SU-DHL-6 (cell line): ENCODE results near the gene SH3PXD2A.

Experiments used
- H2AFZ ChIP-seq: fragments of 200-600 bp; sonication (generic); 2 replicates; pipeline ENCODE4 v1.6.1; 2014; ENCODE audit warnings: low read depth, mild to moderate bottlenecking, moderate library complexity, mixed read lengths, antibody characterized with exemption, low read length; ENCODE audit not compliant: severe bottlenecking
- H3F3A ChIP-seq: fragments of 200-600 bp; shearing (Covaris generic); 2 replicates; pipeline ENCODE4 v1.6.0; 2016; ENCODE audit warnings: antibody characterized with exemption, mild to moderate bottlenecking; ENCODE audit not compliant: insufficient read depth
- H3K27ac ChIP-seq: fragments of 200-600 bp; sonication (generic); 2 replicates; pipeline ENCODE4 v1.5.1; 2016; ENCODE audit warnings: low read depth, mild to moderate bottlenecking, low read length, moderate library complexity, mixed read lengths
- H3K27me3 ChIP-seq: fragments of 200-600 bp; sonication (generic), shearing (Covaris generic); 2 replicates; pipeline ENCODE4 v1.6.0; 2014; ENCODE audit warnings: mild to moderate bottlenecking, low read length
- H3K36me3 ChIP-seq: fragments of 200-600 bp; sonication (generic); 2 replicates; pipeline ENCODE4 v1.6.1; 2014; ENCODE audit warnings: mild to moderate bottlenecking, low read length, mixed read lengths
- H3K4me2 ChIP-seq: fragments of 300-600, 200-600 bp; shearing (Covaris generic), sonication (generic); 2 replicates; pipeline ENCODE4 v1.6.0; 2014; ENCODE audit warnings: low read length, low read depth, mild to moderate bottlenecking; ENCODE audit not compliant: poor library complexity, severe bottlenecking
- H3K4me3 ChIP-seq: fragments of 200-600 bp; sonication (generic); 2 replicates; pipeline ENCODE4 v1.5.1; 2014; ENCODE audit warnings: antibody characterized with exemption, low read length, mild to moderate bottlenecking, mixed read lengths; ENCODE audit not compliant: insufficient read depth, poor library complexity, severe bottlenecking
- H3K79me2 ChIP-seq: fragments of 200-600 bp; sonication (generic); 2 replicates; pipeline ENCODE4 v1.6.1; 2014; ENCODE audit warnings: mild to moderate bottlenecking, low read length, moderate library complexity; ENCODE audit not compliant: insufficient read depth
- H3K9ac ChIP-seq: fragments of 200-600 bp; sonication (generic); 2 replicates; pipeline ENCODE4 v1.7.0; 2014; ENCODE audit warnings: mild to moderate bottlenecking, low read length
- H3K9me2 ChIP-seq: fragments of 200-600 bp; sonication (generic); replicated peaks from 2 replicates; pipeline ENCODE4 v1.6.1; 2014; ENCODE audit warnings: low read length; ENCODE audit not compliant: insufficient read depth
- H3K9me3 ChIP-seq: fragments of 200-600 bp; sonication (generic); 2 replicates; pipeline ENCODE4 v1.6.1; 2014; ENCODE audit warnings: low read length, mixed read lengths; ENCODE audit not compliant: insufficient read depth
- H4K20me1 ChIP-seq: fragments of 200-600 bp; sonication (generic); 2 replicates; pipeline ENCODE4 v1.6.1; 2014; ENCODE audit warnings: low read depth, mild to moderate bottlenecking, antibody characterized with exemption, low read length, moderate library complexity, mixed read lengths
- EZH2phosphoT487 ChIP-seq: fragments of 200-600 bp; sonication (generic), shearing (Covaris generic); conservative IDR thresholded peaks from 2 replicates; pipeline ENCODE4 v1.6.1; 2018; ENCODE audit warnings: mild to moderate bottlenecking, antibody characterized with exemption, low read length, moderate library complexity, mixed read lengths
- TF ChIP-seq, protein P1 (sequence below): fragments of 200-600 bp; sonication (generic); IDR thresholded peaks from one replicate; pipeline ENCODE4 v1.5.1; 2017; ENCODE audit warnings: antibody characterized with exemption, mild to moderate bottlenecking, low read length, moderate library complexity; ENCODE audit not compliant: insufficient read depth, poor library complexity, severe bottlenecking

The SH3PXD2A gene

DNA sequence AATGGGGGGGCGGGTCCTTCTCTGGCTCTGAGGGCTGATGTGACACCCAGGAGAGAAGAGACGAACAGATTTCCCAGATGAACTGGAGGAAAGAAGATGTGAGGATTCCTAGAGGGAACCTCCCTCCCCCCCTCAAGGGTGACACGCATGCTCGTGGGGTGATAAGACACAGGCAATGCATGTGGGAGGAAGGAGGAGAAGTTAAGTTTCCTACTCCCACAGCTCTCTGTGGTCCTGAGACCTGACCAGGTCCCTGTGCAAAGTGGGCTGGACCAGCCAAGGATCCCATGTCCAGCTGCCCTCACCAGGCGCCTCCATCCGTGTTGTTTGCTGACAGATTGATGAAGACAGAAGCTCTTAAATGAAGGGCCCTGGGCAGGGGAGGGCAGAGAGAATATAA, 112.6 kb downstream of the SH3PXD2A start:
- no peak overlapping the region for H3K9ac ChIP-seq
- no peak overlapping the region for H2AFZ ChIP-seq
- no peaks in the 10 kb centered on the region for H3K79me2 ChIP-seq
- no peak overlapping the region for H3K4me3 ChIP-seq
- TF ChIP-seq, protein P1, sequence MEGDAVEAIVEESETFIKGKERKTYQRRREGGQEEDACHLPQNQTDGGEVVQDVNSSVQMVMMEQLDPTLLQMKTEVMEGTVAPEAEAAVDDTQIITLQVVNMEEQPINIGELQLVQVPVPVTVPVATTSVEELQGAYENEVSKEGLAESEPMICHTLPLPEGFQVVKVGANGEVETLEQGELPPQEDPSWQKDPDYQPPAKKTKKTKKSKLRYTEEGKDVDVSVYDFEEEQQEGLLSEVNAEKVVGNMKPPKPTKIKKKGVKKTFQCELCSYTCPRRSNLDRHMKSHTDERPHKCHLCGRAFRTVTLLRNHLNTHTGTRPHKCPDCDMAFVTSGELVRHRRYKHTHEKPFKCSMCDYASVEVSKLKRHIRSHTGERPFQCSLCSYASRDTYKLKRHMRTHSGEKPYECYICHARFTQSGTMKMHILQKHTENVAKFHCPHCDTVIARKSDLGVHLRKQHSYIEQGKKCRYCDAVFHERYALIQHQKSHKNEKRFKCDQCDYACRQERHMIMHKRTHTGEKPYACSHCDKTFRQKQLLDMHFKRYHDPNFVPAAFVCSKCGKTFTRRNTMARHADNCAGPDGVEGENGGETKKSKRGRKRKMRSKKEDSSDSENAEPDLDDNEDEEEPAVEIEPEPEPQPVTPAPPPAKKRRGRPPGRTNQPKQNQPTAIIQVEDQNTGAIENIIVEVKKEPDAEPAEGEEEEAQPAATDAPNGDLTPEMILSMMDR = no peak
- TF ChIP-seq EZH2phosphoT487 = no peak
- H3F3A ChIP-seq = no peaks in the 10 kb centered on the region
- no peaks in the 10 kb centered on the region for H3K36me3 ChIP-seq
- H3K4me2 ChIP-seq = no peak overlapping the region
- no peaks in the 10 kb centered on the region for H3K27me3 ChIP-seq
- H4K20me1 ChIP-seq = no peaks in the 10 kb centered on the region
- no peak overlapping the region for H3K27ac ChIP-seq
- H3K9me3 ChIP-seq = no peaks in the 10 kb centered on the region
- no peaks in the 10 kb centered on the region for H3K9me2 ChIP-seq

DNA sequence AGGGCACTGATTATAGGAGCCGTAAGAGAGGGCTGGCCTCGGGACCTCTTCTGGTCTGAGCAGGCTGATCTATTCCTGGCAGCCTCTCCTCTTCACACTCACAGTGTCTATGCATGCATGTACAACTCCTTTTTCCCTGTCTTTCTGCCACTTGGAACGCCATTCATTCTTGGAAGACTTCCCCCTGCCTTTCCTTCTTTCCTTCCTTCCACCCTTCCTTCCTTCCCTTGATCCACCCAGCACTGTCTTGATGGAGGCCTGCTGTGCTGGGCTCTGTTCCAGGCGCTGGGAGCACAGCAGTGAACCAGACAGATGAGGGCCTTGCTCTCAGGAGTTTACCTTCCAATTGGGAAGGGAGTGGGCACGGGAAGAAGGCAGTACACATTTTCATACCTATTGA, 114.8 kb downstream of the SH3PXD2A start:
- Histone ChIP-seq H3K27ac (no peak overlapping the region), H3K4me3 (no peak overlapping the region), H2AFZ (no peak overlapping the region)

DNA sequence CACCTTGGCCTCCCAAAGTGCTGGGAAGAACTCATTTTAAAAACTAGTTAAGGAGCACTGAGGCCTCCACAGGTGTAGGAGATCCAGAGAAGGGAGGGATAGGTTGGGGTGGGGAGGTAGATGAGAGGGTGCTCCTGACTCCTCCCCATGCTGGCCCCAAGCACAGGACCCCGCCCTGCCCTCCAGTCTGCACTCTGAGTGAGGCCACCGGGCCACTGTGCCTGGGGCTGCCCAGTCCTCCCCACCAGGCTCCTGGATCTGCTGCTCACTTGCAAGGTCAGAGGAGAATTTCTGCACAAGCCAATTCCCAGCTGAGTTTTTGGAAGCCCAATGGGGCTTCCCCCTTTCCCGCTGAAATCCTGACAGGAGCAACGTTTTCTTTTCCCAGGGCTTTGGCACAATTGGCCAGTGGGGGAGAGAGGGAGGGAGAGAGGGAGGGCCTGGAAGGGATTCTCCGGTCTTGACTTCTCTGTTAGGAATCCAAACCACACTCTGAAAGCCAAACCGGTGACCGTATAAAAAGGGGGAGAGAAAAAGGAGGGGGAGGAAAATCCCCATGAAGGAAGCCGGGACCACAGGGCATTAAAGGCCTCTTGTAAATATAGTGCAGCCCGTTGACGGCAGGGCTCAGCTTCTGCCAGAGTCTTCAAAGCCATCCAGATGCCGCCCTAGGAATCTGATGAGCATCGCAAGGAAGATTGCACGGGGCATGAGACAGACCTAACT, 116.2 kb downstream of the SH3PXD2A start:
- H3K27me3 ChIP-seq = no peaks in the 10 kb centered on the region
- H3F3A ChIP-seq = no peaks in the 10 kb centered on the region
- H3K9me3 ChIP-seq = no peaks in the 10 kb centered on the region
- no peak overlapping the region for H3K4me3 ChIP-seq
- H3K79me2 ChIP-seq = no peaks in the 10 kb centered on the region
- H3K9ac ChIP-seq = no peak overlapping the region
- TF ChIP-seq EZH2phosphoT487 = no peak
- TF ChIP-seq, protein P1 = no peak
- H3K9me2 ChIP-seq = no peaks in the 10 kb centered on the region
- no peaks in the 10 kb centered on the region for H3K36me3 ChIP-seq
- no peak overlapping the region for H3K27ac ChIP-seq
- H2AFZ ChIP-seq = no peak overlapping the region
- no peak overlapping the region for H3K4me2 ChIP-seq
- H4K20me1 ChIP-seq = no peaks in the 10 kb centered on the region

More for the DNA sequence above, 114.8 kb downstream of the SH3PXD2A start:
- no peaks in the 10 kb centered on the region for H3K79me2 ChIP-seq
- H3K9ac ChIP-seq = no peak overlapping the region
- no peak overlapping the region for H3K4me2 ChIP-seq
- no peaks in the 10 kb centered on the region for H3K9me2 ChIP-seq
- no peaks in the 10 kb centered on the region for H4K20me1 ChIP-seq
- TF ChIP-seq, protein P1 = no peak
- no peak for TF ChIP-seq EZH2phosphoT487
- no peaks in the 10 kb centered on the region for H3F3A ChIP-seq
- no peaks in the 10 kb centered on the region for H3K36me3 ChIP-seq
- no peaks in the 10 kb centered on the region for H3K27me3 ChIP-seq
- no peaks in the 10 kb centered on the region for H3K9me3 ChIP-seq
